SK-N-SH (cell line): ENCODE measurements around the gene IGF2BP3.

ENCODE experiments used
- CHD2 ChIP-seq: fragments of 150-350 bp; IDR thresholded peaks from 2 replicates; pipeline ENCODE4 v1.6.1; 2018; ENCODE audit warnings: low read length; ENCODE audit not compliant: partially characterized antibody
- CTCF ChIP-seq: fragments of 200-600 bp; sonication (generic); IDR thresholded peaks from 2 replicates; pipeline ENCODE4 v1.6.1; 2017; ENCODE audit warnings: antibody characterized with exemption, mild to moderate bottlenecking, moderate library complexity
- EP300 ChIP-seq, 2 experiments: IDR thresholded peaks; 2 replicates each; pipeline versions ENCODE4 v1.4.0 to v1.6.1; 2012; ENCODE audit warnings: borderline replicate concordance in 1 of 2, low read depth in 1 of 2, low read length in 1 of 2
- EZH2phosphoT487 ChIP-seq: fragments of 200-600 bp; sonication (generic); IDR thresholded peaks from 2 replicates; pipeline ENCODE4 v1.6.1; 2017; ENCODE audit warnings: low read depth, mixed run types, mild to moderate bottlenecking, antibody characterized with exemption, moderate library complexity, borderline replicate concordance
- JUND ChIP-seq: IDR thresholded peaks from 2 replicates; pipeline ENCODE4 v1.4.0; 2012
- MAX ChIP-seq: IDR thresholded peaks from 2 replicates; pipeline ENCODE4 v1.4.0; 2012; ENCODE audit warnings: low read depth
- NFIC ChIP-seq: IDR thresholded peaks from 2 replicates; pipeline ENCODE4 v1.4.0; 2012; ENCODE audit warnings: borderline replicate concordance
- POLR2AphosphoS5 ChIP-seq: IDR thresholded peaks from 2 replicates; pipeline ENCODE4 v1.6.1; 2012; ENCODE audit warnings: low read depth, low read length
- TAF1 ChIP-seq: IDR thresholded peaks from 2 replicates; pipeline ENCODE4 v1.6.1; 2012; ENCODE audit warnings: low read depth, mild to moderate bottlenecking, low read length, moderate library complexity, borderline replicate concordance
- TF ChIP-seq, protein P1 (sequence below): fragments of 150-350 bp; IDR thresholded peaks from 2 replicates; pipeline ENCODE4 v1.6.1; 2017; ENCODE audit warnings: antibody characterized with exemption, low read length, low read depth, borderline replicate concordance

DNA sequence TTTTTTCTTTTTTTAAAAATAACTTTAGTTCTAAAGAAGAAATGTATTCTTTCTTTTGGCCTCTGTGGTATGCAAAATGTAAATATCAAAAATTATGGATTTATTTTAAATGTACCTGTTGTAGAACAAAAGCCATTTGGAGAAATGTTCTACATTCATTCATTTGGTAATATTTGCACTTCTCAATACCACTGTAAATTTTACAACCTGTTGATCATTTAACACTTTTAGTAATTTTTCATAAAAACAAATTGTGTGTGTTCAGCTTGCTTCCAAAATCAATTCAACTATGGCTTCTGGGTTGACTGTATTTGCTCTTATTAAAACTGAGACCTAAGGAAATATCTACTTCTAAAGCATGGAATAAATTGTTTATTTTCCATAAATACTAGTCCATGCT lies 2.3 kb upstream of the IGF2BP3 start:
- no peak for TF ChIP-seq EP300 (IDR thresholded peaks at IDR 0.05; ENCODE audit: borderline replicate concordance in 1 of 2, low read depth in 1 of 2, low read length in 1 of 2)
- TF ChIP-seq NFIC = no peak
- no peak for TF ChIP-seq CTCF
- no peak for TF ChIP-seq EZH2phosphoT487
- TF ChIP-seq, protein P1, sequence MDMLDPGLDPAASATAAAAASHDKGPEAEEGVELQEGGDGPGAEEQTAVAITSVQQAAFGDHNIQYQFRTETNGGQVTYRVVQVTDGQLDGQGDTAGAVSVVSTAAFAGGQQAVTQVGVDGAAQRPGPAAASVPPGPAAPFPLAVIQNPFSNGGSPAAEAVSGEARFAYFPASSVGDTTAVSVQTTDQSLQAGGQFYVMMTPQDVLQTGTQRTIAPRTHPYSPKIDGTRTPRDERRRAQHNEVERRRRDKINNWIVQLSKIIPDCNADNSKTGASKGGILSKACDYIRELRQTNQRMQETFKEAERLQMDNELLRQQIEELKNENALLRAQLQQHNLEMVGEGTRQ = no peak
- TF ChIP-seq CHD2 = no peak
- no peak for TF ChIP-seq TAF1
- no peak for TF ChIP-seq JUND
- no peak for TF ChIP-seq MAX
- TF ChIP-seq POLR2AphosphoS5 = no peak
